Measurements from ENCODE around the gene CLPTM1L. TPM values are rescaled to one million over a fixed set of nuclear protein-coding genes. Genes with fewer than 3 reads are reported as not detected.

The CLPTM1L gene
- total RNA-seq, 1 donor: 108 TPM

GRCh38 chr5:1324719-1325190, 20.1 kb downstream of the CLPTM1L start:
- H3K4me3 ChIP-seq (ENCODE audit: low read depth, low read length): no peak overlapping the region
- no peak for DNase-seq (ENCODE audit: low read depth)
- TF ChIP-seq, protein P1, sequence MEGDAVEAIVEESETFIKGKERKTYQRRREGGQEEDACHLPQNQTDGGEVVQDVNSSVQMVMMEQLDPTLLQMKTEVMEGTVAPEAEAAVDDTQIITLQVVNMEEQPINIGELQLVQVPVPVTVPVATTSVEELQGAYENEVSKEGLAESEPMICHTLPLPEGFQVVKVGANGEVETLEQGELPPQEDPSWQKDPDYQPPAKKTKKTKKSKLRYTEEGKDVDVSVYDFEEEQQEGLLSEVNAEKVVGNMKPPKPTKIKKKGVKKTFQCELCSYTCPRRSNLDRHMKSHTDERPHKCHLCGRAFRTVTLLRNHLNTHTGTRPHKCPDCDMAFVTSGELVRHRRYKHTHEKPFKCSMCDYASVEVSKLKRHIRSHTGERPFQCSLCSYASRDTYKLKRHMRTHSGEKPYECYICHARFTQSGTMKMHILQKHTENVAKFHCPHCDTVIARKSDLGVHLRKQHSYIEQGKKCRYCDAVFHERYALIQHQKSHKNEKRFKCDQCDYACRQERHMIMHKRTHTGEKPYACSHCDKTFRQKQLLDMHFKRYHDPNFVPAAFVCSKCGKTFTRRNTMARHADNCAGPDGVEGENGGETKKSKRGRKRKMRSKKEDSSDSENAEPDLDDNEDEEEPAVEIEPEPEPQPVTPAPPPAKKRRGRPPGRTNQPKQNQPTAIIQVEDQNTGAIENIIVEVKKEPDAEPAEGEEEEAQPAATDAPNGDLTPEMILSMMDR (IDR thresholded peaks at IDR 0.05; ENCODE audit: insufficient read depth, low read length): no peak

- no peak overlapping the region for H3K4me3 ChIP-seq (ENCODE audit: low read depth, low read length)
- TF ChIP-seq, protein P1 (IDR thresholded peaks at IDR 0.05; ENCODE audit: insufficient read depth, low read length): no peak
- no peak for DNase-seq (ENCODE audit: low read depth)
Observed at GRCh38 chr5:1324301-1324700, 20.6 kb downstream of the CLPTM1L start.

DNA sequence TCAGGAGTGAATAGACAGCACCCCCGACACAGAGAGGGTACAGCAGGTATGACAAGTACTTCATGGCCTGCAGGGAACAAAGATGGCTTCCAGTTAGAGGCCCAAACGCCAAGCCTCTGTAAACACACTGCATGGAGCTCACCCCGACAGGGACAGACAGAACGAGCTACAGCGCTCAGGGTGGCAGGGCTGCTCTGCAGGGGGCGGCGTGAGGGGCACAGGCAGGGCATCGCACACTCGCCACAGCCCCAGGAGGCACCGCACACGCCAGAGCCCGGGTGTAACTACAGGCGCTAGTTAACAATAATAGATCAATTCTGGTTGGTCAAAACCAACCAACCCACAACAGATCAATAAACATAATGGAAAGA, 21.1 kb downstream of the CLPTM1L start:
- DNase-seq (ENCODE audit: low read depth): no peak
- TF ChIP-seq, protein P1 (IDR thresholded peaks at IDR 0.05; ENCODE audit: insufficient read depth, low read length): no peak
- H3K4me3 ChIP-seq (ENCODE audit: low read depth, low read length): no peak overlapping the region

DNA sequence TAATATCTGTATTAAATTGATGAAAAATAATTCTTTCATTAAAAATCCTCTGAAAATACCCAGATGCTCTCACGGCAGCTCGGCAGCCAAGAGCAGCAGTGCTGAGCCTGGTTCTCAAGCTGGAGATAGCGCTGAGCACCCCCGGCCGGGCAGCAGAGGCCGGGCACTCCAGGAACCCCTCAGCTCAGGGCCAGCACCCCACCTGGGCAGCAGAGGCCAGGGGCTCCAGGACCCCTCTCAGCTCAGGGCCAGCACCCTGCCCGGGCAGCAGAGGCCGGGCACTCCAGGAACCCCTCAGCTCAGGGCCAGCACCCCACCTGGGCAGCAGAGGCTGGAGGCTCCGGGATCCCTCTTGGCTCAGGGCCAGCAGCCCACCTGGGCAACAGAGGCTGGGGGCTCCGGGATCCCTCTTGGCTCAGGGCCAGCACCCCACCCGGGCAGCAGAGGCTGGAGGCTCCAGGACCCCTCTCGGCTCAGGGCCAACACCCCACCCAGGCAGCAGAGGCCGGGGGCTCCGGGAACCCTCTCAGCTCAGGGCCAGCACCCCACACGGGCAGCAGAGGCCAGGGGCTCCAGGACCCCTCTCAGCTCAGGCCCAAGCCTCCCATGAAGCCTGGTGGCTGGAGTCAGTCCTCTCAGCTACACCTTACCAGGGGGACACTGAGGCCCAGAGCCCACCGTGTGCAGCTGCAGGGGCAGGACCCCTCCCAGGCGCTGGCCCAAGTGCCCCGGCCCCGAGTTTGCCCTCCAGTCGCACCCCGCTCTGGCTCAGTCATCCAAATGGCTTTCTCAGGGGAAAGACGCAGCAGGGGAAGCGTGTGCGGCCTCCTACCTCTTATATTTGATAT, 21.7 kb downstream of the CLPTM1L start:
- TF ChIP-seq, protein P1 (IDR thresholded peaks at IDR 0.05; ENCODE audit: insufficient read depth, low read length): no peak
- H3K4me3 ChIP-seq (ENCODE audit: low read depth, low read length): no peak overlapping the region
- DNase-seq (ENCODE audit: low read depth): no peak

DNA sequence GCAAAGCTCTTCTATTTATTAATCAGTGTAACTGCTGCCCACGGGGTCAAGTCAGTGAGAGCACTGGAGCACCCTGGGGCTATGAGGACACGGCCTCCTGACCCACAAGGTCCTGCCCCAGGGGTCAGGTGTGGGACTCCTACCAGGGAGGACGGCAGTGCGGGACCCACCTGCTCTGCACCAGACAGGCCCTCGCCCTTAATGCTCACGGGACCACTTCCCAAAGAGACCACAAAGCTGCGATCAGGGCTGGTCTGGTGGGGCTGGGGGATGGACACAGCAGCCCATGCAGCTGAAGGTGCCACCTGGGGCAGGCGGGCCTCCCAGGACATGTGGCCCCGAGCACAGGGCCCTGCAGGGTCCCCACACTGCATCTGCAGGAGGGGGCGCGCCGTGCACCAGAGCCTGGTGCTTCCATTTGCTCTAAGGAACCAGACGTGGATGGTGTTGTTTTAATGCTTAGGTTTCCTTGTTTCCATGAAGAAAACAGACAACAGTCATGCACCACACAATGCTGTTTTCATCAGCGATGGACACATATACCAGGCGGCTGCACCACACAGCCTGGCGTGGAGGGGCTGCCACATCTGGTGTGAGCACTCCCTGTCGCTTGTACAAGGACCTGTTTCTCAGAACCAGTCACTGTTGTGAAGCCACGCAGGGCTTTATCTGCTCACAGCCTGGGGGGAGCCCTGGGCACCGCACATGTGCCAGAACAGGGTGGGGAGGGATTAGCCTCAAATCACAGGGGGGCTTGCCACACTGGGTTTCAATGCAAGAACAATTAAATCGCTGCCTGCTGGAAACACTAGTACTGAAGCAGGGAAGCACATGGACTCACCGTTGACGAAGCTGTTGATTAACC, 22.6 kb downstream of the CLPTM1L start:
- no peak for DNase-seq (ENCODE audit: low read depth)
- H3K4me3 ChIP-seq (ENCODE audit: low read depth, low read length): no peak overlapping the region
- TF ChIP-seq, protein P1 (IDR thresholded peaks at IDR 0.05; ENCODE audit: insufficient read depth, low read length): no peak

DNA sequence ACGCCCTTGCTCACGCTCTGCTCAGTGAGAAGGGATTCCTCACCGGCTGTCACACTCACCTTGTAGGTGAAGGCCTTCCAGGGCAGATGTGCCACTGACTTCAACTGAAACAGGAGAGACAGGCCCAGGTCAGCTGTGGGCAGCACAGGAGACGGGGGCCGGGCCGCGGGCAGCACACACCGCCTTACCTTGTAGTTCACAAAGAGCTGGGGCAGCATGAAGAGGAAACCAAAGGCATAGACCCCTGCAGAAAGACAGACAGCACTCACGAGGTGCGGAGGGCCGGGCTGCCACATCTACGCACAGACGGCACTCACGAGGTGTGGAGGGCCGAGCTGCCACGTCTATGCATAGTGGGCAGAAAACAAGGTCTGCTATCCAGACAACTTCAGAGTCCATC, 23.3 kb downstream of the CLPTM1L start:
- TF ChIP-seq, protein P1 (IDR thresholded peaks at IDR 0.05; ENCODE audit: insufficient read depth, low read length): no peak
- H3K4me3 ChIP-seq (ENCODE audit: low read depth, low read length): no peak overlapping the region
- no peak for DNase-seq (ENCODE audit: low read depth)
